ENCODE measurements around the gene RAB33A.
"Not testable (repeated sequence)": the region's sequence is repeated elsewhere in the genome, so short reads cannot be mapped to it uniquely, and the experiment has no call there.

RAB33A gene

GRCh38 chrX:130173190-130173895, 1.6 kb downstream of the RAB33A start:
- DNase-seq, result peak; percentile 54

- DNase-seq, result no peak
These were observed 2.4 kb downstream of the RAB33A start for GRCh38 chrX:130174045-130174704.

- no peak for DNase-seq
These were observed 3.2 kb downstream of the RAB33A start for GRCh38 chrX:130174937-130175336.

- DNase-seq, result no peak
These were observed 4.6 kb downstream of the RAB33A start for GRCh38 chrX:130176354-130176776.

- DNase-seq, result no peak
These were observed 5.2 kb downstream of the RAB33A start for GRCh38 chrX:130176942-130177341.

GRCh38 chrX:130179170-130179569, 7.4 kb downstream of the RAB33A start:
- DNase-seq, result no peak

GRCh38 chrX:130179579-130180215, 7.9 kb downstream of the RAB33A start:
- DNase-seq, result no peak

GRCh38 chrX:130184168-130184567, 12.4 kb downstream of the RAB33A start:
- DNase-seq, result no peak

- no peak for DNase-seq
These were observed 13.1 kb downstream of the RAB33A start for GRCh38 chrX:130184857-130185256.

GRCh38 chrX:130186651-130187050, 14.9 kb downstream of the RAB33A start:
- DNase-seq, result no peak

GRCh38 chrX:130190801-130191200, 19.0 kb downstream of the RAB33A start:
- no peak for DNase-seq

GRCh38 chrX:130196466-130196865, 24.7 kb downstream of the RAB33A start:
- no peak for DNase-seq

- DNase-seq, result no peak
These were observed 25.7 kb downstream of the RAB33A start for GRCh38 chrX:130197464-130197863.

GRCh38 chrX:130204647-130205046, 32.9 kb downstream of the RAB33A start:
- DNase-seq, result no peak

GRCh38 chrX:130211415-130212186, 39.8 kb downstream of the RAB33A start:
- peak; percentile 13 for DNase-seq

GRCh38 chrX:130212371-130212770, 40.6 kb downstream of the RAB33A start:
- DNase-seq, result no peak

GRCh38 chrX:130213376-130213775, 41.6 kb downstream of the RAB33A start:
- DNase-seq, result no peak

- no peak for DNase-seq
These were observed 44.6 kb downstream of the RAB33A start for GRCh38 chrX:130216320-130216719.

- no peak for DNase-seq
These were observed 53.0 kb downstream of the RAB33A start for GRCh38 chrX:130224810-130225209.

- DNase-seq, result no peak
These were observed 57.1 kb downstream of the RAB33A start for GRCh38 chrX:130228871-130229270.

GRCh38 chrX:130231184-130231583, 59.4 kb downstream of the RAB33A start:
- not testable (repeated sequence) for DNase-seq
